Kidney epithelial cell (primary cell): ENCODE results near the gene PASK. TPM values are rescaled to one million over a fixed set of nuclear protein-coding genes. Genes with fewer than 3 reads are reported as not detected.

Experiments
- DNase-seq: peaks from one replicate; pipeline ENCODE4 v3.0.0-alpha.2; 2010; ENCODE audit warnings: low read depth
- H3K27me3 ChIP-seq: 2 replicates; pipeline ENCODE4 v1.6.0; 2011; ENCODE audit warnings: low read length; ENCODE audit not compliant: control insufficient read depth, insufficient read depth
- H3K36me3 ChIP-seq: 2 replicates; pipeline ENCODE4 v1.5.1; 2011; ENCODE audit warnings: low read length; ENCODE audit not compliant: control insufficient read depth, insufficient read depth
- H3K4me3 ChIP-seq: 2 replicates; pipeline ENCODE4 v1.5.1; 2011; ENCODE audit warnings: low read depth, mild to moderate bottlenecking, control low read depth, low read length
- CTCF ChIP-seq: IDR thresholded peaks from 2 replicates; pipeline ENCODE4 v1.5.1; 2011; ENCODE audit warnings: mild to moderate bottlenecking, moderate library complexity, low read length, control low read depth, inconsistent platforms; ENCODE audit not compliant: insufficient read depth, poor library complexity, severe bottlenecking
- total RNA-seq: library from RNA; depleted of rRNA; stranded (reverse); fragments of >200 nt; gene quantifications from 2 replicates; pipeline ENCODE4 v1.2.3, GENCODE V29; 2015

PASK gene
- total RNA-seq, 1 donor from 2014 or later = 8.3 TPM

GRCh38 chr2:241131531-241131930, 17.7 kb downstream of the PASK start:
- no peak for TF ChIP-seq CTCF
- H3K27me3 ChIP-seq = no peaks in the 10 kb centered on the region
- DNase-seq = no peak
- H3K36me3 ChIP-seq = no peaks in the 10 kb centered on the region
- H3K4me3 ChIP-seq = no peak overlapping the region

- DNase-seq = no peak
- TF ChIP-seq CTCF = no peak
- H3K27me3 ChIP-seq = no peaks in the 10 kb centered on the region
- no peak overlapping the region for H3K4me3 ChIP-seq
- no peaks in the 10 kb centered on the region for H3K36me3 ChIP-seq
Measured at GRCh38 chr2:241130316-241130715, 19.0 kb downstream of the PASK start.

- no peak overlapping the region for H3K4me3 ChIP-seq
- H3K27me3 ChIP-seq = no peaks in the 10 kb centered on the region
- no peak for TF ChIP-seq CTCF
- no peak for DNase-seq
- no peaks in the 10 kb centered on the region for H3K36me3 ChIP-seq
Measured at GRCh38 chr2:241129086-241129871, 20.0 kb downstream of the PASK start.

GRCh38 chr2:241128266-241128665, 21.0 kb downstream of the PASK start:
- DNase-seq = no peak
- Histone ChIP-seq H3K4me3 (no peak overlapping the region), H3K27me3 (no peaks in the 10 kb centered on the region), H3K36me3 (no peaks in the 10 kb centered on the region)
- no peak for TF ChIP-seq CTCF

GRCh38 chr2:241126771-241127202, 22.5 kb downstream of the PASK start:
- no peak for TF ChIP-seq CTCF

GRCh38 chr2:241126201-241126611, 23.1 kb downstream of the PASK start:
- Histone ChIP-seq H3K27me3 (no peaks in the 10 kb centered on the region), H3K36me3 (peaks cover 1% of the 10 kb centered on the region), H3K4me3 (no peak overlapping the region)
- no peak for DNase-seq
- TF ChIP-seq CTCF = no peak

More at GRCh38 chr2:241126771-241127202, 22.5 kb downstream of the PASK start:
- no peak overlapping the region for H3K4me3 ChIP-seq
- no peaks in the 10 kb centered on the region for H3K27me3 ChIP-seq
- no peak for DNase-seq
- peaks cover 1% of the 10 kb centered on the region for H3K36me3 ChIP-seq
